K562 (cell line): ENCODE data around the gene GCH1. TPM values are rescaled to one million over a fixed set of nuclear protein-coding genes. Genes with fewer than 3 reads are reported as not detected.

Experiments used
- ATAC-seq: fragments of 200-7000 bp; cut with Tn5 transposase; 3 replicates; pipeline ENCODE4 v1.9.1; 2020; ENCODE audit warnings: moderate library complexity
- BruUV-seq: library from RNA; stranded (reverse); fragments of 400-500 nt; replicated peaks from 2 replicates; lab custom pipeline; 2021; lab: Mats Ljungman, UMichigan
- CTCF ChIA-PET: fragments of 300-600 bp; formaldehyde crosslinking; extraction: SDS; loops from one replicate; lab custom pipeline; 2021; ENCODE audit warnings: low intra/inter-chr PET ratio; lab: Yijun Ruan, JAX
- POLR2A ChIA-PET: fragments of 300-600, 350-650 bp; sonication (Branson Sonifier 250); formaldehyde crosslinking; extraction: SDS; loops from one replicate; lab custom pipeline; 2021; ENCODE audit warnings: antibody characterized with exemption, inconsistent platforms; lab: Yijun Ruan, JAX
- DNase-seq, 4 experiments: peaks; one replicate each; pipeline versions ENCODE4 v3.0.0 to v3.0.0-alpha.2; 2011 to 2018; ENCODE audit warnings: low spot score in 3 of 4, mixed read lengths in 3 of 4; ENCODE audit errors: extremely low read depth in 1 of 4
- FAIRE-seq: peaks from 2 replicates; lab custom pipeline; 2011; peaks lifted over from hg19 to GRCh38; lab: Jason Lieb, UNC
- H2AFZ ChIP-seq: 2 replicates; pipeline ENCODE4 v1.6.0; 2011; ENCODE audit warnings: low read depth, low read length, control low read depth, inconsistent platforms
- H3K27ac ChIP-seq: fragments of 200-600 bp; 3 replicates; pipeline ENCODE4 v1.8.0; 2011; ENCODE audit warnings: low read depth, mild to moderate bottlenecking, control low read depth, inconsistent platforms, low read length, moderate library complexity, mixed read lengths; ENCODE audit errors: extremely low read depth
- H3K27me3 ChIP-seq, 2 experiments: fragments of 300-600 bp in 1 of 2; 2 replicates in 1 of 2; 3 replicates in 1 of 2; pipeline versions ENCODE4 v1.6.0 to v1.8.0; 2011; ENCODE audit warnings: inconsistent platforms in 2 of 2, low read length in 2 of 2, mild to moderate bottlenecking in 1 of 2, mixed read lengths in 1 of 2, moderate library complexity in 1 of 2; ENCODE audit not compliant: control insufficient read depth in 2 of 2, insufficient read depth in 2 of 2
- H3K36me3 ChIP-seq: fragments of 300-600 bp; 3 replicates; pipeline ENCODE4 v1.8.0; 2011; ENCODE audit warnings: mild to moderate bottlenecking, low read length, inconsistent platforms; ENCODE audit not compliant: control insufficient read depth, insufficient read depth
- H3K4me1 ChIP-seq, 2 experiments: fragments of 200-600 bp in 1 of 2; replicated peaks in 1 of 2; 2 replicates in 1 of 2; 3 replicates in 1 of 2; pipeline versions ENCODE4 v1.5.1 to v1.8.0; 2011; ENCODE audit warnings: inconsistent platforms in 2 of 2, low read length in 2 of 2, mild to moderate bottlenecking in 1 of 2, mixed read lengths in 1 of 2, moderate library complexity in 1 of 2; ENCODE audit not compliant: control insufficient read depth in 2 of 2, insufficient read depth in 2 of 2
- H3K4me2 ChIP-seq: 2 replicates; pipeline ENCODE4 v1.6.1; 2011; ENCODE audit warnings: low read length, control low read depth, inconsistent platforms, mixed read lengths; ENCODE audit not compliant: insufficient read depth
- H3K4me3 ChIP-seq: fragments of 200-600 bp; sonication (generic), shearing (Covaris generic); 2 replicates; pipeline ENCODE4 v1.5.1; 2016; ENCODE audit warnings: control low read depth, inconsistent platforms
- H3K79me2 ChIP-seq: fragments of 200-600 bp; 3 replicates; pipeline ENCODE4 v1.8.0; 2011; ENCODE audit warnings: low read length, inconsistent platforms; ENCODE audit not compliant: control insufficient read depth, insufficient read depth
- H3K9ac ChIP-seq, 2 experiments: 2 replicates each; pipeline versions ENCODE4 v1.6.0 to v1.6.1; 2011; ENCODE audit warnings: low read depth in 2 of 2, low read length in 2 of 2, control low read depth in 1 of 2, inconsistent platforms in 1 of 2, mild to moderate bottlenecking in 1 of 2, mixed read lengths in 1 of 2; ENCODE audit not compliant: insufficient read depth in 1 of 2
- H3K9me1 ChIP-seq: one replicate; pipeline ENCODE4 v1.6.0; 2011; ENCODE audit warnings: inconsistent platforms, mild to moderate bottlenecking, low read length, moderate library complexity; ENCODE audit not compliant: control insufficient read depth, insufficient read depth
- H3K9me3 ChIP-seq: replicated peaks from 2 replicates; pipeline ENCODE4 v1.5.1; 2011; ENCODE audit warnings: low read depth, low read length, inconsistent platforms; ENCODE audit not compliant: control insufficient read depth, insufficient read depth
- H4K20me1 ChIP-seq: replicated peaks from 2 replicates; pipeline ENCODE4 v1.6.1; 2011; ENCODE audit warnings: low read length, inconsistent platforms, mixed read lengths; ENCODE audit not compliant: control insufficient read depth, insufficient read depth
- CCNT2 ChIP-seq: IDR thresholded peaks from 2 replicates; pipeline ENCODE4 v1.6.1; 2011; ENCODE audit warnings: borderline replicate concordance, low read depth, mild to moderate bottlenecking, moderate library complexity, mixed read lengths, low read length; ENCODE audit not compliant: insufficient read length; ENCODE audit errors: extremely low read depth
- ETV6 ChIP-seq, 3 experiments: fragments of 150-350 bp in 1 of 3; sonication (generic) in 1 of 3; formaldehyde crosslinking in 1 of 3; IDR thresholded peaks; 2 replicates each; pipeline versions ENCODE4 v1.6.1 to v1.8.0; 2014 to 2022; ENCODE audit warnings: borderline replicate concordance in 2 of 3, low read depth in 2 of 3, antibody characterized with exemption in 1 of 3, low read length in 1 of 3, mild to moderate bottlenecking in 1 of 3, missing genetic modification reagents in 1 of 3
- RBM15 ChIP-seq: fragments of 200-400 bp; formaldehyde crosslinking; IDR thresholded peaks from 2 replicates; pipeline ENCODE4 v1.6.1; 2018; ENCODE audit warnings: mild to moderate bottlenecking, low read length, moderate library complexity; ENCODE audit not compliant: insufficient read depth
- SRSF7 ChIP-seq: fragments of 200-400 bp; formaldehyde crosslinking; optimal IDR thresholded peaks from 2 replicates; pipeline ENCODE3; 2017; ENCODE audit warnings: mild to moderate bottlenecking, low read depth, low read length
- THRAP3 ChIP-seq: fragments of 450-650 bp; IDR thresholded peaks from 2 replicates; pipeline ENCODE4 v1.6.1; 2016; ENCODE audit warnings: mild to moderate bottlenecking, inconsistent platforms, borderline replicate concordance
- TOE1 ChIP-seq, 2 experiments: fragments of 450-650 bp in 1 of 2; sonication (generic) in 1 of 2; formaldehyde crosslinking in 1 of 2; IDR thresholded peaks; 2 replicates each; pipeline versions ENCODE4 v1.7.1 to v1.8.0; 2016 to 2022; ENCODE audit warnings: borderline replicate concordance in 2 of 2, mild to moderate bottlenecking in 2 of 2, antibody characterized with exemption in 1 of 2, inconsistent platforms in 1 of 2, low read depth in 1 of 2, missing genetic modification reagents in 1 of 2, moderate library complexity in 1 of 2
- ZNF12 ChIP-seq: sonication (generic); formaldehyde crosslinking; IDR thresholded peaks from 2 replicates; pipeline ENCODE4 v1.4.0; 2020; ENCODE audit warnings: mild to moderate bottlenecking, missing genetic modification reagents
- ZNF57 ChIP-seq: fragments of 450-650 bp; formaldehyde crosslinking; IDR thresholded peaks from 2 replicates; pipeline ENCODE4 v1.4.0; 2020; ENCODE audit warnings: mild to moderate bottlenecking, moderate library complexity
- WGBS: fragments of 100-300 bp; shearing (Covaris generic); methylation state at CpG from one replicate; pipeline ENCODE4 v1.1.6; 2016; ENCODE audit warnings: low coverage, mixed read lengths; ENCODE audit not compliant: insufficient coverage; ENCODE audit errors: missing lambda C conversion rate; 5-methylcytosine and 5-hydroxymethylcytosine counted together
- in situ Hi-C: fragments of 300-500 bp; cut with MboI; formaldehyde crosslinking; loops from 4 replicates; pipeline ENCODE4 v1.15.0; 2018; ENCODE audit warnings: inconsistent platforms, mixed read lengths
- intact Hi-C: fragments of 100-400 bp; cut with micrococcal nuclease; formaldehyde crosslinking; loops from 2 replicates; pipeline ENCODE4 v1.14.2; 2022
- polyA plus RNA-seq, 8 experiments: library from polyadenylated mRNA; depleted of rRNA in 4 of 8; stranded (reverse) in 5 of 8; unstranded in 3 of 8; fragments of >200 nt; fragmentation: Nextera tagmentation in 2 of 8; fragmentation: Illumina TruSeq in 1 of 8; extraction: Ambion mirVana in 2 of 8; extraction: Trizol in 1 of 8; gene quantifications; 2 replicates each; pipeline versions ENCODE4 v1.2.1 to v1.2.3, GENCODE V29; 2011 to 2014; ENCODE audit warnings: inconsistent platforms in 1 of 8, missing spikeins in 1 of 8
- total RNA-seq, 7 experiments: library from RNA; depleted of rRNA in 6 of 7; stranded (reverse); fragments of >200 nt in 6 of 7; fragmentation: Illumina TruSeq in 2 of 7; extraction: Trizol in 2 of 7; gene quantifications; 2 replicates each; pipeline versions ENCODE4 v1.2.1 to v1.2.3, GENCODE V29; 2011 to 2021; ENCODE audit warnings: low replicate concordance in 1 of 7

The GCH1 gene
- total and polyA plus RNA-seq, 9 of the 15 experiments (the other 6 are each of a cell fraction or from before 2014, with no cell fraction given), result 3.9 to 13.1 (median 6.5) TPM

GRCh38 chr14:54817506-54817905, 85.1 kb downstream of the GCH1 start:
- in situ Hi-C loops (no loop called here), intact Hi-C loops (no loop called here)
- DNase-seq, result no peak
- ATAC-seq, result no peak
- no peaks in the 10 kb centered on the region; a peak in 1 of 5 replicates for H3K4me1 ChIP-seq
- H3K9me3 ChIP-seq, result no peaks in the 10 kb centered on the region
- POLR2A ChIA-PET, result interaction anchor here (0.6 kb wide), 1 partner anchor 53 kb away, joined by 3 read pairs; no protein-coding TSS in a partner anchor
- no peaks in the 10 kb centered on the region for H3K79me2 ChIP-seq
- no peak for FAIRE-seq
- no peak for TF ChIP-seq SRSF7
- no peak for TF ChIP-seq ETV6 (IDR thresholded peaks at IDR 0.05; ENCODE audit: borderline replicate concordance in 1 of 2, low read depth in 2 of 2, low read length in 1 of 2)
- TF ChIP-seq ETV6 (CRISPR knock-in tag; IDR thresholded peaks at IDR 0.05; ENCODE audit: borderline replicate concordance), result no peak
- no peak for TF ChIP-seq RBM15
- no peak for TF ChIP-seq ZNF12 (CRISPR knock-in tag)
- TF ChIP-seq THRAP3, result no peak
- no peak for TF ChIP-seq TOE1 (IDR thresholded peaks at IDR 0.05; ENCODE audit: borderline replicate concordance)
- TF ChIP-seq TOE1 (CRISPR knock-in tag; IDR thresholded peaks at IDR 0.05; ENCODE audit: borderline replicate concordance, low read depth), result no peak
- no peak for TF ChIP-seq ZNF57
- TF ChIP-seq CCNT2, result no peak
- WGBS, result 11% methylated on average over 5 of the region's 5 CpGs
- H3K9me1 ChIP-seq, result no peaks in the 10 kb centered on the region
- H2AFZ ChIP-seq, result no peak overlapping the region
- no peak overlapping the region for H3K9ac ChIP-seq
- BruUV-seq, result no TSS peak
- H4K20me1 ChIP-seq, result no peaks in the 10 kb centered on the region
- H3K36me3 ChIP-seq, result no peaks in the 10 kb centered on the region
- H3K27ac ChIP-seq, result no peak overlapping the region
- peaks cover 5 to 21% of the 10 kb centered on the region in 2 experiments; a peak in 4 of 5 replicates for H3K27me3 ChIP-seq
- H3K4me3 ChIP-seq, result no peak overlapping the region
- CTCF ChIA-PET, result no interaction called here
- no peak overlapping the region for H3K4me2 ChIP-seq
